C4-2B (cell line): ENCODE data around the gene BEX4.
"Not testable (repeated sequence)": the region's sequence is repeated elsewhere in the genome, so short reads cannot be mapped to it uniquely, and the experiment has no call there.

Experiments
- H3K27ac ChIP-seq: fragments of 450-650 bp; 2 replicates; pipeline ENCODE4 v1.5.1; 2017
- ZFX ChIP-seq: fragments of 450-650 bp; IDR thresholded peaks from 2 replicates; pipeline ENCODE4 v1.6.1; 2017
- TF ChIP-seq, protein P1 (sequence below): fragments of 450-650 bp; conservative IDR thresholded peaks from 2 replicates; pipeline ENCODE4 v1.5.1; 2017; ENCODE audit warnings: mild to moderate bottlenecking

The BEX4 gene

DNA sequence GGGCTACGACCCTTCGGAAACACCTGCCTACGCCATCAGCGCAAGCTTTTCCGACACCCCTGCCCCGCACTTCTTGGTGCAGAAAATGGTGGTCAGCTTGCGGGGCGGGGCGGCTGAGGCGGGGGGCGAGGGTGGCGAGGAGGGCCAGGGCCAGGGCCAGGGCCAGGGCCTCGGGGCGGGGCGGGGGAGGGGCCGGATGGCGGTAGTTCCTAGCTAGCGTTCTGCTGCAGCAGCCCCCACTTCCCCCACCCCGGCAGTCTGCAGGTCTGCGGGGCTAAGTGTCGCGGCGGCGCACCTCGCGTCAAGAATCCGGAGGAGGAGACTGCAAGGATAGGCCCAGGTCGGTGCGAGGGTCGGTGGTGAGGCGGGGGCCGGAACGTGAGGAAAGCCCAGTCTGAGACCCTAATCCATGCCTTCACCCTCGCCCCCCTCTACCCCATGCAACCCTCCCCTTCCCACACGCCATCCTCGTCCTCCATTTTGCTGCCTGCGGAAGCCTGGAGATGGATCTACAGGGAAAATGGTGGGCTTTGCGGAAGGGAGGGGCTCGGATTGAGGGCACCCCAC is 600 bp downstream of the BEX4 start:
- no peak for TF ChIP-seq ZFX
- TF ChIP-seq, protein P1, sequence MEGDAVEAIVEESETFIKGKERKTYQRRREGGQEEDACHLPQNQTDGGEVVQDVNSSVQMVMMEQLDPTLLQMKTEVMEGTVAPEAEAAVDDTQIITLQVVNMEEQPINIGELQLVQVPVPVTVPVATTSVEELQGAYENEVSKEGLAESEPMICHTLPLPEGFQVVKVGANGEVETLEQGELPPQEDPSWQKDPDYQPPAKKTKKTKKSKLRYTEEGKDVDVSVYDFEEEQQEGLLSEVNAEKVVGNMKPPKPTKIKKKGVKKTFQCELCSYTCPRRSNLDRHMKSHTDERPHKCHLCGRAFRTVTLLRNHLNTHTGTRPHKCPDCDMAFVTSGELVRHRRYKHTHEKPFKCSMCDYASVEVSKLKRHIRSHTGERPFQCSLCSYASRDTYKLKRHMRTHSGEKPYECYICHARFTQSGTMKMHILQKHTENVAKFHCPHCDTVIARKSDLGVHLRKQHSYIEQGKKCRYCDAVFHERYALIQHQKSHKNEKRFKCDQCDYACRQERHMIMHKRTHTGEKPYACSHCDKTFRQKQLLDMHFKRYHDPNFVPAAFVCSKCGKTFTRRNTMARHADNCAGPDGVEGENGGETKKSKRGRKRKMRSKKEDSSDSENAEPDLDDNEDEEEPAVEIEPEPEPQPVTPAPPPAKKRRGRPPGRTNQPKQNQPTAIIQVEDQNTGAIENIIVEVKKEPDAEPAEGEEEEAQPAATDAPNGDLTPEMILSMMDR, result no peak
- H3K27ac ChIP-seq, result peak overlapping the region; percentile 63

- H3K27ac ChIP-seq, result no peak overlapping the region
- TF ChIP-seq, protein P1, result no peak
- TF ChIP-seq ZFX, result no peak
Measured at GRCh38 chrX:103220511-103221323, 5.8 kb downstream of the BEX4 start.

DNA sequence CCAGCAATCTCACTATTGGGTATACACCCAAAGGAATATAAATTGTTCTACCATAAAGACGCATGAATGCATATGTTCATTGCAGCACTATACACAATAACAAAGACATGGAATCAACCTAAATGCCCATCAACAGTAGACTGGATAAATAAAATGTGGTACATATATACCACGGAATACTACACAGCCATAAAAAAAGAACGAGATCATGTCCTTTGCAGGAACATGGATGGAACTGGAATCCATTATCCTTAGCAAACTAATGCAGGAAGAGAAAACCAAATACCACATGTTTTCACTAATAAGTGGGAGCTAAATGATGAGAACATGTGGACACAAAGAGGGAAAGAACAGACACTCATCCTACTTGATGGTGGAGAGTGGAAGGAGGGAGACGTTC is 11.0 kb downstream of the BEX4 start:
- H3K27ac ChIP-seq, result not testable (repeated sequence)

- no peak for TF ChIP-seq ZFX
- TF ChIP-seq, protein P1, result no peak
Measured at GRCh38 chrX:103233263-103233662, 18.4 kb downstream of the BEX4 start.

GRCh38 chrX:103234869-103235268 is 20.0 kb downstream of the BEX4 start:
- no peak overlapping the region for H3K27ac ChIP-seq
- TF ChIP-seq, protein P1, result no peak
- TF ChIP-seq ZFX, result no peak

More at GRCh38 chrX:103233263-103233662, 18.4 kb downstream of the BEX4 start:
- no peak overlapping the region for H3K27ac ChIP-seq

DNA sequence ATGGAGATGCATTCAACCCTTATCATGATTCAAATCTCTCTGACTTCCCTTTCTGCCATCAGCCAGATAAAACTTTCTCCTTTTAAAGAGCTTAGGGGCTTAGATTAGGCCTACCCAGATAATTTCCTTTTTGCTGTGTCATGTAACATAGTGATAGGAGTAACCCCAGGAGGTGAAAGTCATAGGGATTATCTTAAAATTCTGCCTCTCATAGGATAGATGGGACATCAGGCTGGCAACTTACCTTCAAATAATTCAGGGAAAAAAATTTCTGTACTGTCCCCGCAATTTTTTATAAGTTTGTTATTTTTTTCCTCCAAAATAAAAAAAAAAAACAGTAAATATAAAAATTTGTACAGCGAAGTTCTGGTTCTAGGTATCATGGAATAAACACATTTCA is 20.7 kb downstream of the BEX4 start:
- H3K27ac ChIP-seq, result not testable (repeated sequence)

- H3K27ac ChIP-seq, result peak overlapping the region; percentile 15; the same call in 1 of the 2 replicates
- TF ChIP-seq, protein P1, result no peak
- no peak for TF ChIP-seq ZFX
Measured at GRCh38 chrX:103236296-103236695, 21.4 kb downstream of the BEX4 start.

- H3K27ac ChIP-seq, result no peak overlapping the region
- TF ChIP-seq ZFX, result no peak
- TF ChIP-seq, protein P1, result no peak
Measured at GRCh38 chrX:103240155-103240554, 25.2 kb downstream of the BEX4 start.
